IPS-15b (cell line): ENCODE results near the gene PIMREG.

Experiments used
- H3K27me3 ChIP-seq: one replicate; pipeline ENCODE4 v1.6.1; 2013; ENCODE audit warnings: low read length; ENCODE audit not compliant: control insufficient read depth, insufficient read depth
- H3K36me3 ChIP-seq: one replicate; pipeline ENCODE4 v1.6.1; 2013; ENCODE audit warnings: low read length; ENCODE audit not compliant: control insufficient read depth, insufficient read depth
- H3K4me1 ChIP-seq: one replicate; pipeline ENCODE4 v1.6.1; 2013; ENCODE audit warnings: mild to moderate bottlenecking, low read length; ENCODE audit not compliant: control insufficient read depth, insufficient read depth
- H3K4me3 ChIP-seq: one replicate; pipeline ENCODE4 v1.5.1; 2013; ENCODE audit warnings: low read depth, low read length
- H3K9ac ChIP-seq: one replicate; pipeline ENCODE4 v1.6.1; 2013; ENCODE audit warnings: low read depth, mild to moderate bottlenecking, low read length
- H3K9me3 ChIP-seq: one replicate; pipeline ENCODE4 v1.6.1; 2013; ENCODE audit warnings: mild to moderate bottlenecking, low read length; ENCODE audit not compliant: control insufficient read depth, insufficient read depth

The PIMREG gene

DNA sequence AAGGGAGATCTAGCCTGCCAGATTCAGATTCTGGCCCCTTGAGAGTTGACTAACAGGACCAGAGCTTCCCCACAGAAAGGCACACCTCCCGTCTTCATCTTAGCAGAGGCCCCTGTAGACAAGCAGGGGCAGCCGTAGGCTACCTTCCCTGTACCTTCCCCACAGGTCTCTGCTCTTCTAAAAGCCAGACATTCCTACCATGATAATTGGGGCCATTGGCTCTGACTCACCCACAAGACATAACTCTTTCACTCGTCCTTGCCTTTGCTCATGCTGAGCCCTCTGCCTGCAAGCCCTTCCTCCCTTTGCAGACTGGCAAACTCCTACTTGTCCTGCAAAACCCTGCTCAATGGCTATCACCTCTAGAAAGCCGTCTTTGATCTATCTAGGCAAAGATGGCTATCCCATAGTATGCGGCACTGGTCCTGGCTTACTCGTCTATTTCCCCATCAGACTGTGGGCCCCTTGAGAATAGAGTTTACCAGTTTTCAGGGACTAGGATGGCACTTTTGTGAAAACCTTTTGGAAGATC, 43.8 kb downstream of the PIMREG start:
- Histone ChIP-seq H3K4me1 (peaks cover 3% of the 10 kb centered on the region), H3K27me3 (no peaks in the 10 kb centered on the region), H3K9me3 (no peaks in the 10 kb centered on the region), H3K9ac (no peak overlapping the region), H3K36me3 (no peaks in the 10 kb centered on the region), H3K4me3 (no peak overlapping the region)

DNA sequence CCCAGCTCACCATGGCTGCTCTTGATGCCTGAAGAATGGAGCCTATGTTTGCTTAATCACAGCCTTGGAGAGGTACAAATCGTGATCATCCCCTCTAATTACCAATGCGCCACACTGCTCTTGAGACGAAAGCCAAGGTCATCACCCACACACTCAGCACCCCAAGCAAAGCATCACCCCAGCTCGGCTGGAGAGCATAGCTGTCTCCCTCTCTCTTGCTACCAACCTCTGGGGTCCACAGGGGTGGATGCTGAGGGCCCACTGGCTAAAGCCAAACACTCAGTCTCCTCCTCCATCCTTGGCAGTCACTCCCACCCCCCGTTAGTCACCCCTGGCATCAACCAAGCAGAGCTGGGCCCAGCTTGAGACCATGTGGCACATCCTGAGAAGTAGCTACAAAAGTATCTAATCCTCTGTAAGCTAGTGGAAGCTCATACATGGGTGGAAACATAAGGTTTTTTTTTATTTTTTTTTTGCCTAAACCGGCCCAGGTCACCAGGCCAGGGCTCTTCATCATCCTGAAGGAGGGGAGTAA, 44.8 kb downstream of the PIMREG start:
- no peak overlapping the region for H3K4me3 ChIP-seq
- peaks cover 3% of the 10 kb centered on the region for H3K4me1 ChIP-seq
- H3K9me3 ChIP-seq: no peaks in the 10 kb centered on the region
- H3K9ac ChIP-seq: no peak overlapping the region
- H3K36me3 ChIP-seq: no peaks in the 10 kb centered on the region
- no peaks in the 10 kb centered on the region for H3K27me3 ChIP-seq

DNA sequence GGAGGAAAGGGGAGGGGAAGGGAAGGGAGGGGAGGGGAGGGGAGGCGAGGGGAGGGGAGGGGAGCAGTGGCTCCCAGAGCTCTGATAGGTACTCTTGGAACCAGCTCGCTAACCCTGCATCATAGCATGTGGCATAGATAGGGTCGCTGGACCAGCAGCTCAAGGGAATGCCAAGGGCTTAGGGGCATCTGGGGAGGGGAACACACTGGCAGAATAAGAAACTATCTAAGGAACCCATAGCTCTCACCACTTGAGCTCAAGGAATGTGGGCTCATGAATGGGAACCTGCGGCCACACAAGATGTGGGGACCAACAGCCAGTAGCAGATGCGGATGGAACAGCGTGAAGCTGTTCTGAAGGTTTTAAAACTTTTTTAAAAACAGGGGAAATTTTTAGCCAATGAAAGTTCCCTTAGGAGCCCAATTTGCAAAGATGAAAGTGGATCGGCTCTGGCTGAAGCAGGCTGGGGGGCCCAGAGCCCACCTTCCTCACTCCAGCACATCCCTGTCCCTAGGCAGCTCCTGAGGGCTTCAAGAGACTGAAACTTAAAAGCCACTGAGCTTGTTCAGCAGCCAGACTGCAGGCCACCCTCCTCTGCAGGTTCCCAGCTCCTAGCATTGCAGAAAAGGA, 46.9 kb downstream of the PIMREG start:
- Histone ChIP-seq H3K27me3 (no peaks in the 10 kb centered on the region), H3K9ac (no peak overlapping the region), H3K9me3 (no peaks in the 10 kb centered on the region), H3K36me3 (no peaks in the 10 kb centered on the region), H3K4me3 (no peak overlapping the region), H3K4me1 (peaks cover 3% of the 10 kb centered on the region)

DNA sequence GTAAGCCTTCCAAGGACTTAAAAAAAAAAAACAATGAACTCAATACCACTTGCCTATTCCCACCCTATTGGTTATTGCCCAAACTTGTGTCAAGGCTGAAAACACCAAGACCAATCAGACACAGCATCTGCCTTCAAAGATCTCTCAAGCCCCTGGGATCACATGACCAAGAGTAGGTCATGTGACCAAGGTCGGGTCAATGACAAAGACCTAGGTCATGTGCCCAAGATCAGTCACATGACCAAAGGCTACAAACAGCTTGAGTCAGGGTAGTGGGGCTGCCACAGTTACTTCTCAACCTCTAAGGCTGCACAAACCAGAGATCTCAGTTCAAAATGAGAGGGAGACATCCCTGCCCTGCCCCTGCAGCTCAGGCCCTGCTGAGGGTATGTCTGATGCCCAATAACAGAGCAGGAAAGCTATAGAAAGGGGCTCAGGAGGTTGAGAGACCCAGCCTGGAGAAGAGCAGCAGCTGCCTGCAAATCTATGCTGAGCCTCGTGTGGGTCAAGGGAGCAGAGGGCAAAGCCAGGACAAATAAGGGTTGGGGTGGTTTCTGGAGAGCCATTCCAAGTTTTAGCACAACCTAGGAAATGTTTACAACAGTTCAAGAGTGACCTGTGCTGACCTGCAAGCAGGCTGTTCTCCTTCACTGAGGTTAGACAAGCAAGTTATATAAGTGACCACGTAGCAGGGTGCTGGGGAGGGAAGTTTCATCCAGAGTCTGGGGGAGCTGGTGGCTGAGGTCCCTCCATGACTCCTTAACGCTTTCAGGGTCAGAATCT, 48.8 kb downstream of the PIMREG start:
- Histone ChIP-seq H3K9ac (no peak overlapping the region), H3K4me3 (no peak overlapping the region), H3K9me3 (no peaks in the 10 kb centered on the region), H3K27me3 (peaks cover 5% of the 10 kb centered on the region), H3K4me1 (peaks cover 9% of the 10 kb centered on the region), H3K36me3 (no peaks in the 10 kb centered on the region)

DNA sequence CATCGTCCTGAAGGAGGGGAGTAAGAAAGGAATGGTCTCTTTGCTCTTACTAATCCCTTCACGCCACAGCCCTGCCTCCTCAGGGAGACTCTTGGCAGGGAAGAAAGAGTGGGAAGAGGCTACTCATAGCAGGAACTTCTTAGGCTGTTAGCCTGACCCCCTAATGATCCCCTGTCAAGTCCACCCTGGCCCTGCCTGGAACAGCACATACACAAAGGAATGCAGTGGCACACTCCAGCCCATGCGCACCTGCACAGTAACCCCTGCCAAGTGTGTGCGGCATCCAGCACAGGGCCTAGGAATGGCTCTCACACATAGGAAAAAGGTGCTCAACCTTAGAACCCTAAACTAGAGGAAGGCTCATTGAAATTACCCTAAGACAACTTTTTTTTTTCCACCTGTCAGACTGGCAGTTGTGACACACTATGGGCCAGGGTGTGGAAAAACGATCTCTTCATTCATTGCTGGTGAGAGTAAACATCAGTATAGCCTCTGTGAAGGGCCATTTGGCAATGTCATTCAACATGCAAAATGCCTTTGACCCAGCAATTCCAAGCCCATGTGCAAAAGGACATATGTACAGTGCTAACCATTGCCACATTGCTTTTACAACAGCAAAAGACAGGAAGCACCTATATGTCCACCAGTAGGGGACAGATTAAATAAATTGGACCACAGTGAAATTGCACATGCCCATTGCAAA, 50.1 kb downstream of the PIMREG start:
- Histone ChIP-seq H3K36me3 (no peaks in the 10 kb centered on the region), H3K9me3 (no peaks in the 10 kb centered on the region), H3K4me3 (no peak overlapping the region), H3K27me3 (peaks cover 5% of the 10 kb centered on the region), H3K9ac (no peak overlapping the region), H3K4me1 (peaks cover 10% of the 10 kb centered on the region)

DNA sequence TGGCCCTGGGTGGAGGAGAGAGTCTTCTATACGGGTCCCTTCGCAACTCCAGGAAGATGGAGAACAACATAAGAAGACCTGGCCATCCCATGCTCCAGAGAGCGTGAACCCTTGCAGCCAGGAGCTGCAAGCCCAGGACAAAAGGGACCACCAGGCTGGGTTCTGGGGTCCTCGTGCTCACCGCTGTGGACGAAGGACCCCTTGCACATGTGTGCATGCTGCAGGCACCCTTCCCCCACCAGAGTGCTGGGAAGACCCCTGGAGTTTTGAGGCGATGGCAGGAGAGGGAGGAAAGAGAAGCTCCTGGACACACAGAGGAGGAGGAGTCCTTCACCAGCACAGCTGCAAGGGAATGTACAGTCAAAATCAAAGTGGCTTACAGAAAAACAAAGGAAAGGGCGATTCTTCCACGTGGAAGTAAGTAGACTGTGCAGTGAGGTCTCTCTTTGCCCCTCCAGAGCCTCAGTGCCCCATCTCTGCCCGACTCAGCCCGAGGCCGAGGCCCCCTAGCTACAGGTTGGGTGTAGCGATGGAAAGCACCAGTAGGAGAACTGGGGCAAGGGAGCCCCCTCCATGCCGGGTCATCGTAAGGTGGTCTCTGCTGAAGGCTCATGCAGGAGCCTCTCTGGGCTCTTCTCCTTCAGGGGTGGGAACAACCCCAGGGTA, 51.3 kb downstream of the PIMREG start:
- Histone ChIP-seq H3K4me1 (peaks cover 10% of the 10 kb centered on the region), H3K36me3 (no peaks in the 10 kb centered on the region), H3K9me3 (no peaks in the 10 kb centered on the region), H3K9ac (no peak overlapping the region), H3K27me3 (peaks cover 5% of the 10 kb centered on the region), H3K4me3 (peak overlapping the region; percentile 42)

DNA sequence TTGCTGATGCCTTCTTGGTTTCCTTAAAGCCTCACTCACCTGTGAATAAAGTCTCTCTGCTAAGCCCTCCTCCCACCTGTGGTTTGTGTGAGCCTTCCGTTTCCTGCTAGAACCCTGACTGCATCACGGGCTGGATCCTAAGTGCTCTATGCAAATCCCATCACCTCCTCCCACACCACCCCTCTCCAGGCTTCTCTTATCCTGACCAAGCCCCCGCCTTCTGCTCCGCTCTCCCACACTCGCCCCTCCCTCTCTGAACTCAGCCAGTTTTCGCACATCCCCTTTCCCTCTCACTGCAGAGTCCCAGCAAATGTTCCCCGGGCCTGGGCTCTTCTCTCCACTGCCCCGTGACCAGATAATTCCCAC, 51.8 kb downstream of the PIMREG start:
- Histone ChIP-seq H3K27me3 (peaks cover 5% of the 10 kb centered on the region), H3K36me3 (no peaks in the 10 kb centered on the region), H3K9ac (no peak overlapping the region), H3K9me3 (no peaks in the 10 kb centered on the region), H3K4me3 (peak overlapping the region; percentile 42), H3K4me1 (peaks cover 10% of the 10 kb centered on the region)

DNA sequence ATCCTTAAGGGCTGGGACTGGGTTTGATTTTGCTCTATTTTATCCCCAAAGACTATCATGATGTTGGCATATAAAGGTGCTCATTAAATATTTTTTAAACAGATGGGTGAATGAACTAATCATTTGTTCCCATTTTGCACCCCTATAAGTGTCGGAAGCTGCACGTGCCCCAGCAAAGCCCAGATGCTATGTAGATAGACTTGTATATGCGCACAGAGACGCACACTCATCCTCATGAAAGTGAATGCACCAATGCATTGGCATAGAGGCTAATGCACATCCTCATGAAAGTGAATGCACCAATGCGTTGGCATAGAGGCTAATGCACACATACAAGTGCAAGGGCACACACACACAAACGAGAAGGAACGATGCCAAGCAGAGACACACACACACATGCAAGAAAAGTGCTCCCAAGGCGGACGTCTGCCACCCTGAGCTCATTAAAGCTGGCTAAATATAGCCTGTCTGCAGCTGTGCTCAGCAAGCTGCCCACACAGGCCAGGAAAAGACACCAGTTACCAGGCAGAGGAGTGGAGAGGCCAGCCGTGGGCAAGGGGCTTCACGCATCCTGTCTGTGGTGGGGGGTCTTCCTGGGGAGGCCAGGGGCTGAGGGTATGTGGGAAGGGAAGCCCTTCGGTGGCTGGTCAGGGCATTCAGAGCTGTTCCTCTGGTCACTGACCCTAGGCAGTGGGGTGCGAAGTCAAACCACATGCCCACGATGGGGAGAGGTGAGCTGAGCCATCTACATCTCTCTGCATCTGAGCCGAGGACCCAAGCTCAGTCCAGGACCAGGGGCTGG, 52.6 kb downstream of the PIMREG start:
- Histone ChIP-seq H3K36me3 (no peaks in the 10 kb centered on the region), H3K4me1 (peaks cover 10% of the 10 kb centered on the region), H3K4me3 (peak overlapping the region; percentile 42), H3K9ac (no peak overlapping the region), H3K9me3 (no peaks in the 10 kb centered on the region), H3K27me3 (peaks cover 5% of the 10 kb centered on the region)

DNA sequence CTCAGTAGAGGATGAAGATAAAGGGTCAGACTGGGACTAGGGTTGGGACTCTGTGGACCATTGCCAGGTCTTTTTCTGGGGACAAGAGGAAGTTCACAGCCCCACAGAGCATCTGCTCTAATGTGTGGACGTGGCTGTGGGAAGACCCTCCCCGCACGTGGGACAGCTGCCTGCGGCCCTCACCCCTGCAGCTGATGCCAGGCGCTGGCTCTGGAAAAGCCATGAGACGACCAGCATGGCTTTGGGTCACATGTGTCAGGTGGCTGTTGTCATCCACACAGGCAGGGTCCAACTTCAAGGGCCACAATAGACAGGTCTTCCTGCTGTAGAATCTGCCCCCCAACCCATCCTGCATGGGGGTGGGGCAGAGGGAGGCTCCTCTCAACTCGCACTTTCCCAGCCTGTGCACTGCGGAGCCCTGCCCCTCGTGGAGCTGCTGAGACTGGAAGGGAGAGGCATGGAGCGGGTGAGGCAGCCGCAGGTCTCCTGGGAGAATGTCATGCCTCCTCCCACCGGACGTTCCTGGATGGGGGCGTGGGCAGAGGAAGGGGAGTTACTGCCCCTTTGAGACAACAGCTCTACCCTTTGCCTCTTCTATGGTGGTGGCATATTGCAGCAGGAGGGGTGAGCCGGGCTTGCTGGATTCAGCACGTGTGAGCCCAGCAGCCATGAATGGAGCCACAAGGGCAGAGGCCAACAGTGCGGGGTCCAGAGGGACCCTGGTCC, 53.4 kb downstream of the PIMREG start:
- H3K36me3 ChIP-seq: no peaks in the 10 kb centered on the region
- H3K9me3 ChIP-seq: no peaks in the 10 kb centered on the region
- peaks cover 10% of the 10 kb centered on the region for H3K4me1 ChIP-seq
- no peak overlapping the region for H3K4me3 ChIP-seq
- H3K9ac ChIP-seq: no peak overlapping the region
- H3K27me3 ChIP-seq: peaks cover 5% of the 10 kb centered on the region

DNA sequence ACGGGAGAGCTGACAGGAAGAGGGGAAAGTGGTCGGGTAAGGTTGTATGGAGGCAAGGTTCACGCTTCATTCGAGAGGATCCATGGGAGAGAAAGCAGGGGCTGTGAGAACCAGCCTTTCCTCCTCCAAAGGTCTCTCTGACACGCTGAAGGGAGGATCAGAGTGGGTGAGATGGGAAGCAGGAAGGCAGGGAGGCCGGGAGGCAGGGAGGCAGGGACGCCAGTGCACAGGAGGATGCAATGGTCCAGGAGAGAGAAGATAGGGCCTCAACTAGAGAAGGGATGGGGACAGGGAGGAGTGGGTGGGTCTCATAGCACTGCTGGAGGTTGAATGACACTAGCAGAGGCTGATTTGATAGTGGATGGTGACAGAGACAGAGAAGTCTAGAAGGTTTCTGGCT, 54.1 kb downstream of the PIMREG start:
- H3K4me3 ChIP-seq: no peak overlapping the region
- no peak overlapping the region for H3K9ac ChIP-seq
- H3K9me3 ChIP-seq: no peaks in the 10 kb centered on the region
- peaks cover 5% of the 10 kb centered on the region for H3K27me3 ChIP-seq
- H3K36me3 ChIP-seq: no peaks in the 10 kb centered on the region
- peaks cover 10% of the 10 kb centered on the region for H3K4me1 ChIP-seq
